HG02642 (cell line): ENCODE data around the gene HOXA7.

Experiments
- ATAC-seq: cut with Tn5 transposase; IDR thresholded peaks from one replicate; pipeline ENCODE4 v1.9.1; 2021; ENCODE audit warnings: mild to moderate bottlenecking; ENCODE audit not compliant: unreplicated experiment, poor library complexity

HOXA7 gene

GRCh38 chr7:27111751-27112277 lies 44.7 kb downstream of the HOXA7 start:
- ATAC-seq: no peak

- no peak for ATAC-seq
Measured at GRCh38 chr7:27111042-27111750, 45.3 kb downstream of the HOXA7 start.

- ATAC-seq: no peak
Measured at GRCh38 chr7:27110186-27111031, 46.1 kb downstream of the HOXA7 start.

GRCh38 chr7:27109466-27110185 lies 46.8 kb downstream of the HOXA7 start:
- no peak for ATAC-seq

- ATAC-seq: no peak
Measured at GRCh38 chr7:27108390-27109127, 47.9 kb downstream of the HOXA7 start.

- no peak for ATAC-seq
Measured at GRCh38 chr7:27107391-27108381, 48.8 kb downstream of the HOXA7 start.

- no peak for ATAC-seq
Measured at GRCh38 chr7:27106901-27107240, 49.6 kb downstream of the HOXA7 start.

GRCh38 chr7:27106181-27106900 lies 50.1 kb downstream of the HOXA7 start:
- no peak for ATAC-seq

GRCh38 chr7:27105301-27106031 lies 51.0 kb downstream of the HOXA7 start:
- no peak for ATAC-seq

GRCh38 chr7:27104341-27105058 lies 52.0 kb downstream of the HOXA7 start:
- no peak for ATAC-seq
